Measurements from ENCODE around the gene CD38.
"Not testable (repeated sequence)": the region's sequence is repeated elsewhere in the genome, so short reads cannot be mapped to it uniquely, and the experiment has no call there.

Gene CD38

GRCh38 chr4:15778289-15779241 lies at the start of gene CD38:
CD38 (plus strand) TSS chr4:15778328; CDS start chr4:15778415, 87 bp downstream.
- DNase-seq (ENCODE audit: low spot score): peak; percentile 70
- H3K27me3 Mint-ChIP-seq (ENCODE audit: low read depth): no peaks in the 10 kb centered on the region
- peak within 1 kb of the TSS; percentile 90 for H3K4me3 Mint-ChIP-seq
- no peaks in the 10 kb centered on the region for H3K9me3 Mint-ChIP-seq
- H3K4me1 Mint-ChIP-seq (ENCODE audit: low read depth): peaks cover 74% of the 10 kb centered on the region
- H3K27ac Mint-ChIP-seq: peak within 1 kb of the TSS; percentile 87
- peaks cover 55% of the 10 kb centered on the region for H3K36me3 Mint-ChIP-seq (ENCODE audit: low read depth)

- H3K4me1 Mint-ChIP-seq (ENCODE audit: low read depth): peaks cover 30% of the 10 kb centered on the region
- peaks cover 2% of the 10 kb centered on the region for H3K36me3 Mint-ChIP-seq (ENCODE audit: low read depth)
- H3K9me3 Mint-ChIP-seq: peaks cover 7% of the 10 kb centered on the region
- DNase-seq (ENCODE audit: low spot score): peak; percentile 19
- H3K27me3 Mint-ChIP-seq (ENCODE audit: low read depth): peaks cover 2% of the 10 kb centered on the region
- H3K4me3 Mint-ChIP-seq: no peak overlapping the region
- H3K27ac Mint-ChIP-seq: no peak overlapping the region
Observed at GRCh38 chr4:15729910-15730533, 48.1 kb upstream of the CD38 start.

GRCh38 chr4:15733061-15733460 lies 45.1 kb upstream of the CD38 start:
- DNase-seq (ENCODE audit: low spot score); H3K4me3 Mint-ChIP-seq; H3K36me3 Mint-ChIP-seq (ENCODE audit: low read depth); H3K27me3 Mint-ChIP-seq (ENCODE audit: low read depth); H3K9me3 Mint-ChIP-seq; H3K27ac Mint-ChIP-seq: not testable (repeated sequence)
- peaks cover 45% of the 10 kb centered on the region for H3K4me1 Mint-ChIP-seq (ENCODE audit: low read depth)

GRCh38 chr4:15735536-15735935 lies 42.6 kb upstream of the CD38 start:
- H3K27ac Mint-ChIP-seq: no peak overlapping the region
- H3K4me1 Mint-ChIP-seq (ENCODE audit: low read depth): peaks cover 42% of the 10 kb centered on the region
- H3K4me3 Mint-ChIP-seq: no peak overlapping the region
- H3K9me3 Mint-ChIP-seq: peaks cover 15% of the 10 kb centered on the region
- DNase-seq (ENCODE audit: low spot score): no peak
- peaks cover 9% of the 10 kb centered on the region for H3K36me3 Mint-ChIP-seq (ENCODE audit: low read depth)
- H3K27me3 Mint-ChIP-seq (ENCODE audit: low read depth): no peaks in the 10 kb centered on the region

- Mint-ChIP-seq H3K27me3 (ENCODE audit: low read depth) (no peaks in the 10 kb centered on the region), H3K4me3 (no peak overlapping the region), H3K4me1 (ENCODE audit: low read depth) (peaks cover 35% of the 10 kb centered on the region), H3K9me3 (peaks cover 20% of the 10 kb centered on the region), H3K36me3 (ENCODE audit: low read depth) (peaks cover 9% of the 10 kb centered on the region), H3K27ac (no peak overlapping the region)
- DNase-seq (ENCODE audit: low spot score): no peak
Observed at GRCh38 chr4:15736514-15737050, 41.5 kb upstream of the CD38 start.

GRCh38 chr4:15737255-15737654 lies 40.9 kb upstream of the CD38 start:
- Mint-ChIP-seq H3K4me3 (no peak overlapping the region), H3K9me3 (peaks cover 26% of the 10 kb centered on the region), H3K27ac (no peak overlapping the region), H3K4me1 (ENCODE audit: low read depth) (peaks cover 35% of the 10 kb centered on the region), H3K27me3 (ENCODE audit: low read depth) (no peaks in the 10 kb centered on the region), H3K36me3 (ENCODE audit: low read depth) (peaks cover 9% of the 10 kb centered on the region)
- no peak for DNase-seq (ENCODE audit: low spot score)

GRCh38 chr4:15738877-15739276 lies 39.3 kb upstream of the CD38 start:
- Mint-ChIP-seq H3K4me3 (no peak overlapping the region), H3K27ac (no peak overlapping the region), H3K4me1 (ENCODE audit: low read depth) (peaks cover 41% of the 10 kb centered on the region), H3K9me3 (peaks cover 37% of the 10 kb centered on the region), H3K27me3 (ENCODE audit: low read depth) (no peaks in the 10 kb centered on the region), H3K36me3 (ENCODE audit: low read depth) (peaks cover 17% of the 10 kb centered on the region)
- DNase-seq (ENCODE audit: low spot score): peak; percentile 22

GRCh38 chr4:15740764-15741404 lies 37.2 kb upstream of the CD38 start:
- peaks cover 49% of the 10 kb centered on the region for H3K9me3 Mint-ChIP-seq
- DNase-seq (ENCODE audit: low spot score): no peak
- no peaks in the 10 kb centered on the region for H3K27me3 Mint-ChIP-seq (ENCODE audit: low read depth)
- no peak overlapping the region for H3K4me3 Mint-ChIP-seq
- no peak overlapping the region for H3K27ac Mint-ChIP-seq
- H3K4me1 Mint-ChIP-seq (ENCODE audit: low read depth): peaks cover 37% of the 10 kb centered on the region
- peaks cover 24% of the 10 kb centered on the region for H3K36me3 Mint-ChIP-seq (ENCODE audit: low read depth)

- Mint-ChIP-seq H3K27ac (no peak overlapping the region), H3K27me3 (ENCODE audit: low read depth) (no peaks in the 10 kb centered on the region), H3K4me1 (ENCODE audit: low read depth) (peaks cover 39% of the 10 kb centered on the region), H3K9me3 (peaks cover 60% of the 10 kb centered on the region), H3K4me3 (no peak overlapping the region), H3K36me3 (ENCODE audit: low read depth) (peaks cover 33% of the 10 kb centered on the region)
- DNase-seq (ENCODE audit: low spot score): no peak
Observed at GRCh38 chr4:15742083-15742582, 36.0 kb upstream of the CD38 start.

- Mint-ChIP-seq H3K4me3 (no peak overlapping the region), H3K9me3 (peaks cover 63% of the 10 kb centered on the region), H3K27me3 (ENCODE audit: low read depth) (no peaks in the 10 kb centered on the region), H3K36me3 (ENCODE audit: low read depth) (peaks cover 33% of the 10 kb centered on the region), H3K4me1 (ENCODE audit: low read depth) (peaks cover 37% of the 10 kb centered on the region), H3K27ac (peak overlapping the region; percentile 49)
- no peak for DNase-seq (ENCODE audit: low spot score)
Observed at GRCh38 chr4:15742637-15743036, 35.5 kb upstream of the CD38 start.

- no peak for DNase-seq (ENCODE audit: low spot score)
- Mint-ChIP-seq H3K27ac (no peak overlapping the region), H3K9me3 (peaks cover 72% of the 10 kb centered on the region)
Observed at GRCh38 chr4:15744016-15744545, 34.0 kb upstream of the CD38 start.

GRCh38 chr4:15746110-15746509 lies 32.0 kb upstream of the CD38 start:
- Mint-ChIP-seq H3K27ac (peak overlapping the region; percentile 64), H3K36me3 (ENCODE audit: low read depth) (peaks cover 30% of the 10 kb centered on the region), H3K4me3 (no peak overlapping the region), H3K27me3 (ENCODE audit: low read depth) (no peaks in the 10 kb centered on the region), H3K9me3 (peaks cover 65% of the 10 kb centered on the region), H3K4me1 (ENCODE audit: low read depth) (peaks cover 34% of the 10 kb centered on the region)
- no peak for DNase-seq (ENCODE audit: low spot score)

More at GRCh38 chr4:15744016-15744545, 34.0 kb upstream of the CD38 start:
- Mint-ChIP-seq H3K27me3 (ENCODE audit: low read depth) (no peaks in the 10 kb centered on the region), H3K36me3 (ENCODE audit: low read depth) (peaks cover 34% of the 10 kb centered on the region), H3K4me3 (no peak overlapping the region), H3K4me1 (ENCODE audit: low read depth) (peaks cover 34% of the 10 kb centered on the region)

- Mint-ChIP-seq H3K9me3 (peaks cover 42% of the 10 kb centered on the region), H3K4me3 (no peak overlapping the region), H3K27me3 (ENCODE audit: low read depth) (no peaks in the 10 kb centered on the region), H3K36me3 (ENCODE audit: low read depth) (peaks cover 21% of the 10 kb centered on the region), H3K27ac (no peak overlapping the region), H3K4me1 (ENCODE audit: low read depth) (peaks cover 39% of the 10 kb centered on the region)
- DNase-seq (ENCODE audit: low spot score): no peak
Observed at GRCh38 chr4:15749001-15749400, 29.1 kb upstream of the CD38 start.
